NB4 (cell line): ENCODE results near the gene FYCO1.

Source experiments
- DNase-seq: peaks from one replicate; pipeline ENCODE4 v3.0.0; 2010; ENCODE audit warnings: low read depth
- H3K4me3 ChIP-seq: one replicate; pipeline ENCODE4 v1.5.1; 2011; ENCODE audit warnings: mild to moderate bottlenecking, low read depth, low read length, moderate library complexity
- CTCF ChIP-seq: IDR thresholded peaks from one replicate; pipeline ENCODE4 v1.5.1; 2012; ENCODE audit warnings: low read depth, low read length
- MAX ChIP-seq: IDR thresholded peaks from 2 replicates; pipeline ENCODE4 v1.6.1; 2011; ENCODE audit warnings: low read depth, low read length
- MYC ChIP-seq: IDR thresholded peaks from 2 replicates; pipeline ENCODE4 v1.6.1; 2011; ENCODE audit warnings: low read depth, low read length
- POLR2A ChIP-seq: IDR thresholded peaks from 2 replicates; pipeline ENCODE4 v1.6.1; 2011; ENCODE audit warnings: mild to moderate bottlenecking; ENCODE audit not compliant: insufficient read length; ENCODE audit errors: extremely low read depth

FYCO1 gene

GRCh38 chr3:45936261-45936660, 59.4 kb downstream of the FYCO1 start:
- no peak for DNase-seq
- no peak for TF ChIP-seq POLR2A
- H3K4me3 ChIP-seq = no peak overlapping the region

GRCh38 chr3:45933591-45933990, 62.0 kb downstream of the FYCO1 start:
- TF ChIP-seq POLR2A (no peak), MAX (no peak), MYC (no peak), CTCF (no peak)

GRCh38 chr3:45932112-45932511, 63.5 kb downstream of the FYCO1 start:
- peak; percentile 53 for DNase-seq
- no peak for TF ChIP-seq MYC
- TF ChIP-seq CTCF = no peak
- TF ChIP-seq MAX = no peak
- H3K4me3 ChIP-seq = no peak overlapping the region

More at GRCh38 chr3:45933591-45933990, 62.0 kb downstream of the FYCO1 start:
- DNase-seq = no peak
- no peak overlapping the region for H3K4me3 ChIP-seq

GRCh38 chr3:45931496-45931895, 64.1 kb downstream of the FYCO1 start:
- no peak overlapping the region for H3K4me3 ChIP-seq
- DNase-seq = no peak
- TF ChIP-seq MYC (no peak), POLR2A (no peak)

GRCh38 chr3:45929042-45929679, 66.5 kb downstream of the FYCO1 start:
- H3K4me3 ChIP-seq = no peak overlapping the region
- peak; percentile 52 for DNase-seq
- TF ChIP-seq POLR2A (no peak), CTCF (peak; percentile 77)

GRCh38 chr3:45927881-45928280, 67.7 kb downstream of the FYCO1 start:
- no peak for TF ChIP-seq POLR2A
- TF ChIP-seq CTCF = no peak
- H3K4me3 ChIP-seq = no peak overlapping the region
- DNase-seq = no peak

GRCh38 chr3:45923755-45924154, 71.9 kb downstream of the FYCO1 start:
- TF ChIP-seq MAX (no peak), MYC (no peak), CTCF (no peak), POLR2A (no peak)
- no peak for DNase-seq
- no peak overlapping the region for H3K4me3 ChIP-seq
